Fibroblast of skin of scalp (primary cell): ENCODE measurements around the gene CFAP46.
"Not testable (repeated sequence)": the region's sequence is repeated elsewhere in the genome, so short reads cannot be mapped to it uniquely, and the experiment has no call there.

Experiments used
- DNase-seq: peaks from one replicate; pipeline ENCODE4 v3.0.0-alpha.2; 2013

Gene CFAP46

DNA sequence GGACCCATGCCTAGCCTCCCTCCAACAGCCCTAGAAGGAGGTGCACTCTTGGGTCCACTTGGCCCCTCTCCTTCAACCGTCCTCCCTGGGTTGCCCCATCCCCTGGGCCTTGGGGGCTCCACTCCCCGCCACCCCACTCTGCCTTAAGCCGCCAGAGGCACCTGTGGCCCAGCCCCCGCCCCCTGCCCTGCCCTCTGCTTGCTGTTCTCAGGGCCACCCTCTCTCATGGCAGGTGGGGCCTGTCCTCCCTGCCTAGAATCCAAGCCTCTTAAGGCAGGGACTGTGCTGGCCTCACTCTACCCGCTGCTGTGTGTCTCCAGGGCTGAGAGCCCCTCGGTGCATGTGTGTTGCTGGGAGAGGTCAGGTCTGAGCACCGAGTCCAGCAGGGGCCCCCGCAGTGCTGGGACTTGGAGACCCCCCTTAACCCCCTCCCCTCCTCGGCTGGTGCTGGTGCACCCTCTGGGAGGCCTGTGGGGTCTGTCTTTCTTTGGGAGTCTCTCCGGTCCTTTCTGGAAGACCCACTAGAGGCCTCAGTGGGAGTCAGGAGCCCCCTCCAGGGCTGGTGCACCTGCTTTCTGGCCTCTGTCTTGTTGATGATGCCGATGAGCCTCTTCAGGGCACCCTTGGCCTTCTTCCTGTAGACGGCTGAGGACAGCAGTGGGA is 43.8 kb downstream of the CFAP46 start:
- DNase-seq = no peak

DNA sequence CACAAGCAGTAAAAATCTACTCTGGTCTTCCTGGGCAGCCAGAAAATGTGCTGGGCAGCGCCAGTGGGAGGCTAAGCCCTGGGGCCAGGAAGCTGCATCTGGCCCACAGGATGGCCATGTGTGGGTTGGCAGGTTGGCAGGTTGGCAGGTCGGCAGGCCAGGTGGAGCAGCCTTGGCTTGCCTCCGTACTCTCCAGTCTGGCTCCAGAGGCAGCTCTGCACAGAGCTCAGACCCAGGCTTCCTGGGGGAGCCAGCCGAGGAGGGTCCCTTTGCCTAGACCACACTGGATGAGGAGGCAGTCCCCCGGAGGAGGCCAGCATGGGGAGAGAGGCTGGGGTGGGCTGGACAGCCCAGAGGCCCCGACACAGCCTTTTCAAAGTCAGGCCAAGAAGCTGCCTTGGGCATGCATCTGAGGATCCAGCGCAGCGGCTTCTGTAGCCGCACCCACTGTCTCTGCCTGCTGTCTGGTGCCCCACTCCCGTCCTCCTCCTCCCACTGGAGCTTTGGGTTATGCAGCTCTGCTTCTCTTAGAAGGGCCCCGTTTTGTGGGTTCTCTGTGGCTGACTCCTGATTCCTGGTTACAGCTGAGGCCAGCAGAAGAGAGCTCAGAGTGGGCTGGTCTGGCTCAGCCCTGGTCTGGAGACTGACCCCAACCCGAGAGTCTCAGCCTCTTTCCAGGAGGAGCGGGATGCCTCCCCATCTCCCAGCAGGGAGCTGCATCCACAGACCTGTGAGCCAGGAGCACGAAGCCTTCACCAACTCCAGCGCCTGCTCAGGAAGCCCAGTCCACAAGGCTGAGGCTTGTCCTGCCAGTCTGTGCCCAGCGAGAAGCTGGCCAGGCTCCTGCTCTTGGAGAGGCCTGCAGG is 44.6 kb downstream of the CFAP46 start:
- DNase-seq = no peak

DNA sequence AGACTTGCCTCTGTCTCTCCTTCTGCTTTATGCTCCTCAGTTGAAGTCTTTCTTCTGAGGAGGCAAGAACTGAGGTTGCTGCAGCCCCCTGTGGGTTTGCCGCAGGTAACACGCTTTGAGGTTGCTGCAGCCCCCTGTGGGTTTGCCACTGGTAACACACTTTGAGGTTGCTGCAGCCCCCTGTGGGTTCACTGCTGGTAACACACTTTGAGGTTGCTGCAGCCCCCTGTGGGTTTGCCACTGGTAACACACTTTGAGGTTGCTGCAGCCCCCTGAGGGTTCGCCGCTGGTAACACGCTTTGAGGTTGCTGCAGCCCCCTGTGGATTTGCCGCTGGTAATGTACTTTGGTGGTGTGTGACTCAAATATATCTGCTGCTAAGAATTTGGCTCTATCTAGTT is 48.6 kb downstream of the CFAP46 start:
- peak; percentile 17 for DNase-seq

DNA sequence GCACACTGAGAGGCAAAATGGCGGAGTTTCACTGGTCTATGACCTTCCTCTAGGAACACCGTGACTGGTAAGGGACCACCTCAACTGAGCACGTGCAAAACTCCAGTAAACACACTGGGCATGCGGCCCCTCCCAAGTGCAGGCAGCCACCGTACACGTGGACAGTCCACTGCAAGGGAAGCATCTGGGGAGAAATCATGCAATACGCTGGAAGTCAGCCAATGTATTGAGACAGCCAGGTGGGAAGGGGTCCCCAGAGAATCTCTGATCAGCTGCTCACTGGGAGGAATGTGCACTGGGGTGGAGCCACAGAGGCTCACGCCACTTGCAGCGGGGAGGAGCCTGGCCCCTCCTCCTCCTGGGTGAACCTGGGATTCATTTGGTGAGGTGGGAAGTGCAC is 49.3 kb downstream of the CFAP46 start:
- DNase-seq = no peak

DNA sequence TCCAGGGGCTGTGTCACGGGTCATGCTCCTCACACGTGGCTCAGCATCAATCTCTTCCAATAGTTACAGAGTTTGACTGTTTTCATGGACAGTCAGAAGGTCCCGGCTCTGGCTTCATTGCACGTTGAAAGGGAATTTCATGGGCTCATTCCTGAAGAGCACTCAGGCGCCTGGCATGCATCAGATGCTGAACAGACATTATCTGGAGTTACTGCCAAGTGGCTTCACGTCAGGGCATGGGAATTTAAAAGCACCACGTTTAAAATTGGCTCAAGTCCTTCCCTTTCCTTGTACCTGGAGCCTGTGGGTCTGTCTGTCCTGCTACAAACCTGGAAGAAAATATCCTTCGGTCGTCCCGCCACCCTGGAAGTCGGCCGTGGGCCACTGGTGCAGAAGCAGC is 50.4 kb downstream of the CFAP46 start:
- DNase-seq = no peak

DNA sequence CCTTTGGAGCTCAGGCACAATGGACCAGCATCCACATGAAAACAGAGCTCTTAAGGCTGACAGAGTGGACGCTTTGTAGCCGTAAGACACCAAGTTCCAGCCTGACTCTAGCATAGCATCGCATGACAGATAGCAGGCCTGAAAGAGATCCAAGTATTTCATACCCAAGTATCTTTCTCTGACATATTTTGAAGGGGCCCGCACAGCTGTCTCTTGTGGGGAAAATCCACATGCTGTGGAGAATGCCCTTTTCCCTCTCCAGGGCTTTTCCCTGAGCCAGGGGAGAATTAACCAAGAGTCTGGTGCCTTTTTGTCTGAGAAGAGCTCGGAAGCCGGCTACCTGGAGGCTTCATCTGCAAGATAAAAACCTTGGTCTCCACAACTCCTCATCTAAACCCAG is 51.0 kb downstream of the CFAP46 start:
- DNase-seq = no peak

DNA sequence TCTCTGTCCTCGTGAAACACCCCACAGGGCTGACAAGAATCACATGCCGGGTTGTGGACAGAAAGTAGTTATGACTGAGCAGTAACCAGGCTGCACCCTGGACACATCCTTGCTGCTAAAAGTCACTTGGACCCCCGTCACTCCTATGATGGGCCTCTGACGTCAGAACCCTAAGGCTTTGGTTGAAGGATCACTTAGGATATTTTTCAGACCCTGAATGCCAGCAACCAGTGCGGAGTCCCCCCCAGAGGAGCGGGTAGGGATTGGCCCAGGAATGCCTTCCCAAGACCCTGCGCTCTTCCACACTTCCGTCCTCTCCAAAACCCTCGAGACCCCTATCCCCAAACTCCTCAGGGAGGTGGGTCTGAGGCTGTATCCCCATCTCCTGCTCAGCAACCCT is 52.1 kb downstream of the CFAP46 start:
- no peak for DNase-seq

DNA sequence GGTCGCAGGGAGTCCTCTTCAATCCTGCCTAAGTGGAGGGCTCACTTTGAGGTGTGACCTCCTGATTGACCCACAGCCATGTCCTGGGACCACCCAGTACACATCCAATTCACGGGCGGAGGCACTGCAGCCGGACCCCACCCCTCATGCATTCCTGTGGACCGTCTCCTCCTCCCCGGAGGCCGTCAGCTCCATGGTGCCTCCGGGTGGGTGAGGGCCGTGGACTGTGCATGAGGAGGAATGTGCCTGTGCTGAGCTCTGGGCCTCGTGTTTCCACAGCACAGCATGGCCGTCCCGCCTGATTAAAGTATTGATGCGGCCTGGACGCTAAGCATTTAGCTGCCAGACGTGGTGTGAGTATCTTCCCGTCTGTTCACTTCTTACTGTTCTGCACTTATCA is 52.8 kb downstream of the CFAP46 start:
- DNase-seq = no peak

DNA sequence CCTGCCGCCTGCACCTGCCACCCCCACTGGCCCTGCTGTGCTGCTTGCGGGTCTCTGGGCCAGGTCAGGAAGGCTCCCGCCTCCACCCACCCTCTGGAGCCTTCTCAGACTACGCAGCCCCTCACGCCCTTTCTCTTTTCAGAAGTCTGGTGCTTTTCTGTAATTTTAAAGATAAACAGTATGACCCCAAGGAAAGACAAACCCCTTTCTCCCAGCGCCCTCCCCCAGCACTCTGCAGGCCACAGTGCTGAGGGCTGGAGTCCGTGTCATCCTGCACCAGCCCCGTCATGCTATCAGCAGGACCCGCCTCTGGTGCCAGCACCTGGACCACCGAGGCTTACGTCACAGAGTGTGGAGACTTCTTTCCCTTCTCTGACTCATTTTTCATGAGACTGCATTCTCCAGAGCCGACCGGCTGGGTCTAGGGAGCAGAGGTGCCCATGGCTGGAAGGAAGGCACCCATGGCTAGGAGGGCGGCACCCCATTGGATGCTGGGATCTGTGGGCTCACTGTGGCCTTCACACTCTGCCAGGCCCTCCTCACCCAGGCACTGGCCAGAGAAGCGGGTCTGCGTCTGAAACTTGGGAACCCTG is 53.4 kb downstream of the CFAP46 start:
- no peak for DNase-seq

DNA sequence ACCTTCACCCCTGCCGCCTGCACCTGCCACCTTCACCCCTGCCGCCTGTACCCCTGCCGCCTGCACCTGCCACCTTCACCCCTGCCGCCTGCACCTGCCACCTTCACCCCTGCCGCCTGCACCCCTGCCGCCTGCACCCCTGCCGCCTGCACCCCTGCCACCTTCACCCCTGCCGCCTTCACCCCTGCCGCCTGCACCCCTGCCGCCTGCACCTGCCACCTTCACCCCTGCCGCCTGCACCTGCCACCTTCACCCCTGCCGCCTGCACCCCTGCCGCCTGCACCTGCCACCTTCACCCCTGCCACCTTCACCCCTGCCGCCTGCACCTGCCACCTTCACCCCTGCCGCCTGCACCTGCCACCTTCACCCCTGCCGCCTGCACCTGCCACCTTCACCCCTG is 53.9 kb downstream of the CFAP46 start:
- not testable (repeated sequence) for DNase-seq

DNA sequence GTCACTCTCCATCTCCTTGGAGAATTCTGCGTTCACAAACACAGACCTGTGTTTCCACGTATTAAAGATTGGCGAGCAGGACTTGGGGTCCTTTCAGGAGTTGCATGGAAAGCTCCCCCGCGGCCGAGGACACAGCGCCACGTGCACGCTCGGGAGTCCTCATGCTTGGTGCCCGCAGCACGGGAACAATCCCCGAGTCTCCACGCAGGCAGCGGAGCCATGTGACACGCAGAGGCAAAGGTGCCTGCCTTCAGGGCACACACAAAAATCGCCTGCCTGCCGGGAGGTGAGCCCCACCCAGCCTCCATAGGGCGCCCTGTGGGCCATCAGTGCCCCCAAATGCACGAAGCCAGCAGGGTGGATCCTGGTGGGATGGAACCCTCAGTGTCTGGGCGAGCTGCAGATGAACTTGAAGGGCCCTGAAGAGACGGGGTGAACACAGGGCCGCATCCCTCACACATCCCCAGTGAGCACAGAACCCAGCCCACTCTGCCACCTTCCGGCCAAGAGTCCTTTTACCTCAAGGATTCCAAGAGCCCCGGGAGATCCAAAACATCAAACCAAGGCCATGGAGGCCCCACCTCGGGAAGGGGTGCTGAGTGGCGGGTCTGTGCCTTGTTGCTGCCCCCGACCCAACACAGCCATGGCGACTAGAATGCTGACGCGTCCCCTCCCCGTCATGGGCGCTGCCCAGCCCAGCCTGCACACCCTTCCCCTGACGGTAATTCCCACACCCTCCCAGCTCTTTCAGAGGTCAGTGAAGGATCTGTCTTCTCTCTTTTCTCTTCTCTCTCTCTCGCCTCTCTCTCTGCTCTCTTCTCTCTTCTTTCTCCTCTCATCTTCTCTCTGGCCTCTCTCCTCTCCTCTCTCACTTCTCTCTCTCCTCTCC is 55.9 kb downstream of the CFAP46 start:
- DNase-seq = no peak

DNA sequence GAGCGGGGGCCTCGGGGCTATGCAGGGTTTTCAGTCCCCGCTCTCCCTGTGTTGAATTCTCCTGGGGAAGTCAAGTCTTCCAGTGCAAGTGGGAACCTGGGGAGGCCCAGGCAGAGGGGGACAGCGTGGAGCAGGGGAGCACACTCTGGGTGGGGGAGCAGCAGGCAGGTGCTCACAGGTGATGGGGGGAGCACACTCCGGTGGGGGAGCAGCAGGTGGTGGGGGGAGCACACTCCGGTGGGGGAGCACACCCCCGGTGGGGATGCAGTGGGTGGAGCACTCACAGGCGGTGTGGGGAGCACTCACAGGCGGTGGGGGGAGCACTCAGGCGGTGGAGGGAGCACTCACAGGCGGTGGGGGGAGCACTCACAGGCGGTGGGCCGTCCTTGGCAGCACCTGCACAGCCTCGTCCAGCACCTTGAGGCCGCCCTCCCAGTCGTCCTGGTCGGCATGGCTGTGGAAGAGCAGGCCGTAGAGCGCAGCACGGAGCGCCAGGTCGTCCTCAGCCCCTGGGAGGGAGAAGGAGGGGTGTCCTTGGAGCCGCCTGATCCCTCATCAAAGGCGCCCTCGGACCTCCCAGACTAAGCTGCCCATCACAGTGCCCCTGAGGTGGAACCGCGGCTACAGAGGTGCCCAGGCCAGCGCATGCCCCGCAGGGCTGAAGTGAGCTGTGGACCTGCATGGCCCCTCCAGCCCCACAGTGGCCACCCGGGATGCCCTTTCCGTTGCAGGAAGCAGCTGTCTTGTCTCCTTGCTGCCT is 56.7 kb downstream of the CFAP46 start:
- no peak for DNase-seq

DNA sequence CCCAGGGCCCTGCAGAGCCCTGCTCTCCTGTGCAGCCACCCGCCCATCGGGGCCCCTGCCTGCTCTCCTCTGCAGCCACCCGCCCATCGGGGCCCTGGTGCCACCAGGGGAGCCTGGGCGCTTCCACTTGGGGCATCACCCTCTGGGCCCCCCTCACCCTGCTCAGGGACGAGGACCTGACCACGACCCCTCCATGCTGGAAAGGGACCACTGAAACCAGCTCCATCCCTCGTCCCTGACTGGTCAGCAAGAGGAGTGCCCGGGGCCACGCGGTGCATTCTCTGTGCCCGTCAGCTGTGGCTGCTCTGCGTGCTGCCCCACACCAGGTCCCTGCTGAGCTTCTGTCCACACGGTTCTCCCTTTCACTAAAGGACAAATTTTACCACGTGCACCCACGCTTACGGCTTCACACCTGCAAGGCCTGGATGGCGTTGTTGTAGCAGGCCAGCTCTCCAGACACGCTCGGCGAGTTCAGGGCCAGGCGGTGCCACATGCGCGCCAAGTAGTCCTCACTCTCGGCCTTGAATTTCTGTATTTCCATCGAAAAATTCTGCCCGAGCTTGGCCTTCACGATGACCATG is 57.6 kb downstream of the CFAP46 start:
- DNase-seq = no peak

DNA sequence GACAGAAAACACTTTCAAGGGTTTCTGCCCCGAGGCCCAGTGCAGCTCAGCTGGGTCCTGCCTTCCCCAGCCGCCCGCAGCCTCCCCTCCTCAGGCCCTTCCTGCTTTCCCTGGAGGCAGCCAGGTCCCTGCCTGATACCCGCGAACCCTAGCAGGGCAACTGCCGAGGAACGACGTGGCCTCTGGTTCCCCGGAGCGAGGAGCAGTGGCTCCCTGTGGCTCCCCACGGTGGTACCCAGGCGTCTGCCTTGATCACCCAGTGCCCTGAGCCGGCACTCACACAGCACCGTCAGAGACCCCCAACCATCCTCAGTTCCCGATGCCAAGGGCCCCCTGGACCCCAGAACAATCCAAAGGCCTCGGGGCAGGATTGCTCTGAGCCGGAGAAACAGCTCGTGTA is 58.3 kb downstream of the CFAP46 start:
- no peak for DNase-seq

DNA sequence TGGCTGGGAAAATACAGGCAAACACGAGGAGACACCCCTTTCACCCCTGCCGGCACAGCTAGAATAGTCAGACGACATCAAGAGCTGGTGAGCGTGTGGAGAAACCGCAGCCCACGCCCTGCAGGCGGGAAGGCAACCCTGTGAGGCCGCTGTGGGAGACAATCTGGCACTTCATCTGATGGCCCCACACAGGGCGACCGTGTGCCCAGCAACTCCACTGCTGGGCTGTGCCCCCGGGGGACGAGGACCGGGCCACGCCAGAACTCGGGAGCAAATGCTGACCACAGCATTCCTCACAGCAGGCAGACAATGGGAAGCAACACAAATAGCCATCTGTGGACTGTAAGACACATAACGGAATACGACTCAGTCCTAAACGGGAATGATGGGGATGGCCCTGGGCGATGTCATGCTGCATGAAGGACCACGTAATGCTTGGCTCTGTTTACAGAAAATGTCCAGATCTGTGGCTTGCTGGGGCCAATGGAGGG is 58.9 kb downstream of the CFAP46 start:
- peak; percentile 46 for DNase-seq

DNA sequence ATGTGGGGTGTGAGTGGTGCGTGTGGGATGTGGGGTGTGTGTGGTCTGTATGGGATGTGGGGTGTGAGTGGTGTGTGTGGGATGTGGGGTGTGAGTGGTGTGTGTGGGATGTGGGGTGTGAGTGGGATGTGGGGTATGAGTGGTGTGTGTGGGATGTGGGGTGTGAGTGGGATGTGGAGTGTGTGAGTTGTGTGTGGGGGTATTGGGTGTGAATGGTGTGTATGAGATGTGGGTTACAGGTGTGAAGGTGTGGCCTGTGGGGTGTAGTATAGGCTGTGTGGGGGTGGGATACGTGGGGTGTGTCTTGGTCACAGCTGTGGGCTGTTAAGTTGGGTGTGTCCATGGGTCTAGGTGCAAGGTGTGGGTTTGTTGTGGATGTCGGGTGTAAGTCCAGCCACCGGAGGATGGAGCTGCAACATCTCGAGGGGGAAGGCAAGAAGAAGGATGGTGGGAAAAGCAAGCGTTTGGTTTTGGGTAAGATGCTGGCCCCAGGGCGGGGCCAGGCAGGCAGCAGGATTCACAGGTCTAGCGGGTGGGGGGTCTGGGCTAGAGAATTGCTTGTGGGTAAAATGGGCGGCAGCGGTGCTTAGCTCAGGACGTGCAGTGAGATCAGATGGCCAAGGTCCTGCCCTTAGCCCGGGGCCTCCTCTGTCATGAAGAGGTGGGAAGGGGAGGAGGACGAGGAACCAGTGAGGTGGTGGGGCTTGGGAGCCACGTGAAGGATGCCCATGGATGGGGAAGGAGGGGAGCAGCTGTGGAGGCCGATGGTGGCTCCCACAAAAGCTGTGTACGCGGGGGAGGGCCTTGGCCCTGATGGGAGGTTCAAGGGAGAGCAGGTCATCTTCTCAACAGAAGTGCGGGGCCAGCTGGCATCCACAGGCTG is 60.1 kb downstream of the CFAP46 start:
- no peak for DNase-seq

DNA sequence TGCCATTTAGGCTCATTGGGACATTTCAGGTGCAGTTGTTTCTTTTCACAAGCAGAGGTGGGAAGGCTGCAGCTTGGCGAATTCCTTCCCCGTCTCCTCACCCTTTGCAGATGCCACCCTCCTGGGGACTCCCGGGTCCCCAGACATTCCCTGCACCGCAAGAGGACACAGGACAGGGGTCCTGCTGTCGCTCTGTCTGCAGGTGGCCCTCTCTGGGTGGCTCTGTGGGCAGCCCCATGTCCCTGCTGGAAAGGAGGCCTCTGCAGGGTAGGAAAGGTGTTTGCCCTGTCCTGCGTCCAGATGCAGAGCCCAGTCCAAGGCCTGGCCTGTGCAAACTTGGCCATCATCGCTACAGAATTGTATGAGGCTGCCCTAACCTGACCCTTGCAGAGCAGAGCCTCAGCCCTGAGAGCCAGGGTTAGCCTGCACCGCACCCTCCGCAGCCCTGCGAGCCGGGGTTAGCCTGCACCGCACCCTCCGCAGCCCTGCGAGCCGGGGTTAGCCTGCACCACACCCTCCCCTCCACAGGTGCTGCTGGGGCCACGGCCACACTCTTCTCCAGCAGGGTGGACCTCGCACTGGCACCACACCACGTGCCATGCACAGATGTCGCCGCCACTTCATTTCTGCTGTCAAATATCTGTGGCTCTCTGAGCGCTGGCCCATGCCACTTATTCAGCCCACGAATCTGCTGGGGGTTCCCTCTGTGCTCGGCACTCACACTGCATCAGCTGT is 61.0 kb downstream of the CFAP46 start:
- no peak for DNase-seq

DNA sequence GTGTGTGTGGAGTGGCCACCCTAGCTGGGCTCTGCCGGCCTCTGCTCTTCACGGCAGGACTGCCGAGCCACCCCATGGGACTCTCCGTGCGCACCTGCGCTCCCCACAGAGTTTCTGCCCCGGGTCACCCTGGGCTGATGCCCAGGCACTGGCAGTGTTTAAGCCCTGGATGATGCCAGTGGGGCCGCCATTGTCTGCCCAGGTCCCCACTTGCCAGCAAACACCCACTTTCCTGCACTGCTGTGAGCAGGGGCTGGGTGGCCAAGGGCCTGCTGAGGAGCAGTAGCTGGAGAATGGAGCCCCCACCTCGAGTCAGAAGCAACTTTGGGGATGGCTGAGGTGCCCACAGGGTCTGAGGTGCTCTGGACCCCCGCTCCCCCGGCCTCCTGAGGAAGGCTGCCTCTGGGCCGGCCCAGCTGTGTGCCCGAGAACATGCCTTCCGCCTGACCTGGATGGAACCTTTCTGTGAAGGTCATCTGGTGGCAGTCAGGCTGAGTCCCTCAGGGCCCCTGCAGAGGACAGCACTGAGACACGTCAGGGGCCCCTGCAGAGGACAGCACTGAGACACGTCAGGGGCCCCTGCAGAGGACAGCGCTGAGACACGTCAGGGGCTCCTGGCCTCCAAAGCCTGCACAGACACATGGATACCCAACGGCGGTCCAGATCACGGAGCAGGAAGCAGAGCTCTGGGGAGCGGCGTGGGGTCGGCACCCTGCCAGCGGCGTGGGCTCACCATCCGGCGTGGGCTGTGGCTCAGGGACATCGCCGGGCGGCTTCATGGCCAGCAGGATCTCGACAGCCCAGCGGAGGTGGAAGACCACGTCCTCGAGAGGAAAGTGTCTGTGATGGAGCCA is 62.0 kb downstream of the CFAP46 start:
- no peak for DNase-seq
